ENCODE measurements around the gene RALB. TPM values are rescaled to one million over a fixed set of nuclear protein-coding genes. Genes with fewer than 3 reads are reported as not detected.
"Not testable (repeated sequence)": the region's sequence is repeated elsewhere in the genome, so short reads cannot be mapped to it uniquely, and the experiment has no call there.

The RALB gene
- total RNA-seq, 2 experiments from 2014 or later, result 39.4 to 45.4 TPM

- CTCF ChIA-PET, result interaction anchor here (0.7 to 2.0 kb wide), 3 partner anchors 10 to 19 kb away, joined by 3 to 14 read pairs (median 3); no protein-coding TSS in a partner anchor
- H3K9me3 Mint-ChIP-seq (ENCODE audit: insufficient read depth), result no peaks in the 10 kb centered on the region
- POLR2A ChIA-PET, result no interaction called here
Observed at GRCh38 chr2:120302301-120302700, 49.6 kb downstream of the RALB start.

GRCh38 chr2:120303177-120303576 lies 50.5 kb downstream of the RALB start:
- H3K4me1 Mint-ChIP-seq (ENCODE audit: low read depth), result peaks cover 23% of the 10 kb centered on the region
- DNase-seq (no peak), ATAC-seq (no peak)
- H3K4me3 Mint-ChIP-seq, result peak overlapping the region; percentile 23
- H3K9me3 Mint-ChIP-seq (ENCODE audit: insufficient read depth), result no peaks in the 10 kb centered on the region
- ChIA-PET CTCF (interaction anchor here (0.7 to 2.0 kb wide), 2 partner anchors 9 to 11 kb away, joined by 3 to 14 read pairs; no protein-coding TSS in a partner anchor), POLR2A (no interaction called here)
- no peaks in the 10 kb centered on the region for H3K27me3 Mint-ChIP-seq (ENCODE audit: low read depth)
- H3K36me3 Mint-ChIP-seq (ENCODE audit: low read depth), result peaks cover 12% of the 10 kb centered on the region
- H3K27ac Mint-ChIP-seq, result peak overlapping the region; percentile 65

More at GRCh38 chr2:120302301-120302700, 49.6 kb downstream of the RALB start:
- H3K27ac Mint-ChIP-seq, result peak overlapping the region; percentile 65
- no peak for DNase-seq
- peaks cover 19% of the 10 kb centered on the region for H3K36me3 Mint-ChIP-seq (ENCODE audit: low read depth)
- H3K4me3 Mint-ChIP-seq, result peak overlapping the region; percentile 23
- H3K4me1 Mint-ChIP-seq (ENCODE audit: low read depth), result peaks cover 23% of the 10 kb centered on the region
- H3K27me3 Mint-ChIP-seq (ENCODE audit: low read depth), result no peaks in the 10 kb centered on the region
- no peak for ATAC-seq

GRCh38 chr2:120305296-120305695 lies 52.6 kb downstream of the RALB start:
- Mint-ChIP-seq H3K4me3 (no peak overlapping the region), H3K27ac (no peak overlapping the region), H3K9me3 (ENCODE audit: insufficient read depth) (no peaks in the 10 kb centered on the region), H3K27me3 (ENCODE audit: low read depth) (no peaks in the 10 kb centered on the region), H3K36me3 (ENCODE audit: low read depth) (peaks cover 7% of the 10 kb centered on the region), H3K4me1 (ENCODE audit: low read depth) (peaks cover 26% of the 10 kb centered on the region)
- ATAC-seq, result no peak
- DNase-seq, result no peak
- ChIA-PET POLR2A (no interaction called here), CTCF (interaction anchor here (2.0 kb wide), 1 partner anchor 8 kb away, joined by 7 read pairs; no protein-coding TSS in a partner anchor)

GRCh38 chr2:120305937-120306490 lies 53.4 kb downstream of the RALB start:
- H3K4me3 Mint-ChIP-seq, result no peak overlapping the region
- DNase-seq (no peak), ATAC-seq (no peak)
- H3K36me3 Mint-ChIP-seq (ENCODE audit: low read depth), result peaks cover 7% of the 10 kb centered on the region
- ChIA-PET POLR2A (no interaction called here), CTCF (no interaction called here)
- no peaks in the 10 kb centered on the region for H3K9me3 Mint-ChIP-seq (ENCODE audit: insufficient read depth)
- no peaks in the 10 kb centered on the region for H3K27me3 Mint-ChIP-seq (ENCODE audit: low read depth)
- H3K4me1 Mint-ChIP-seq (ENCODE audit: low read depth), result peaks cover 33% of the 10 kb centered on the region
- peak overlapping the region; percentile 2 for H3K27ac Mint-ChIP-seq

DNA sequence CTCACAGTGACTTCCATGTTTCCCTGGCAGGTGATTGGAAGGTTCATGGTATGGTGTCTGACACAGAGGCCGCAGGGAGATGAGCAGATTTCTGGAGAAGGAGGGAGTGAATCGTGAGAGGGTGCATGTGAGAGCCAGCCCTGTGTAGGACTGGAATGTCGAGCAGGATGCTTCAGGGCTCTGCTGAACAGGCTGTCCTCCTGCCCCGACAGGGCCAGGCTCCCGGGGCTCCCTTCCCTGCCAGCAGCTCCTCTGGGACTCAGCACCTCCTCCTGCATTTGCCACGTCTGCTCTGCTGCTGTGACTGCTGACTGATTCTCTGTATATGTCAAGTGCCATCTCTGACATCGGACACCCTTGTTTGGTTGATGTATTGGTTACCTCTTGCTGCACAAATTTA lies 54.8 kb downstream of the RALB start:
- Mint-ChIP-seq H3K27ac (no peak overlapping the region), H3K9me3 (ENCODE audit: insufficient read depth) (no peaks in the 10 kb centered on the region), H3K36me3 (ENCODE audit: low read depth) (peaks cover 9% of the 10 kb centered on the region), H3K27me3 (ENCODE audit: low read depth) (no peaks in the 10 kb centered on the region), H3K4me3 (no peak overlapping the region), H3K4me1 (ENCODE audit: low read depth) (peaks cover 28% of the 10 kb centered on the region)
- DNase-seq (no peak), ATAC-seq (no peak)
- CTCF ChIA-PET, result no interaction called here
- POLR2A ChIA-PET, result no interaction called here

- ATAC-seq (no peak), DNase-seq (no peak)
- CTCF ChIA-PET, result no interaction called here
Observed at GRCh38 chr2:120308038-120308910, 55.6 kb downstream of the RALB start.

GRCh38 chr2:120310136-120310535 lies 57.5 kb downstream of the RALB start:
- H3K9me3 Mint-ChIP-seq (ENCODE audit: insufficient read depth), result no peaks in the 10 kb centered on the region
- POLR2A ChIA-PET, result no interaction called here
- peaks cover 45% of the 10 kb centered on the region for H3K4me1 Mint-ChIP-seq (ENCODE audit: low read depth)
- no peak overlapping the region for H3K4me3 Mint-ChIP-seq
- CTCF ChIA-PET, result interaction anchor here (1.3 kb wide), 1 partner anchor 135 kb away, joined by 3 read pairs; no protein-coding TSS in a partner anchor
- DNase-seq, result no peak
- ATAC-seq, result no peak
- peaks cover 6% of the 10 kb centered on the region for H3K36me3 Mint-ChIP-seq (ENCODE audit: low read depth)
- no peak overlapping the region for H3K27ac Mint-ChIP-seq
- no peaks in the 10 kb centered on the region for H3K27me3 Mint-ChIP-seq (ENCODE audit: low read depth)

More at GRCh38 chr2:120308038-120308910, 55.6 kb downstream of the RALB start:
- POLR2A ChIA-PET, result interaction anchor here (0.6 kb wide), 1 partner anchor 54 kb away, joined by 3 read pairs; no protein-coding TSS in a partner anchor
- Mint-ChIP-seq H3K27me3 (ENCODE audit: low read depth) (no peaks in the 10 kb centered on the region), H3K9me3 (ENCODE audit: insufficient read depth) (no peaks in the 10 kb centered on the region), H3K27ac (no peak overlapping the region), H3K4me1 (ENCODE audit: low read depth) (peaks cover 30% of the 10 kb centered on the region), H3K4me3 (no peak overlapping the region), H3K36me3 (ENCODE audit: low read depth) (peaks cover 6% of the 10 kb centered on the region)

DNA sequence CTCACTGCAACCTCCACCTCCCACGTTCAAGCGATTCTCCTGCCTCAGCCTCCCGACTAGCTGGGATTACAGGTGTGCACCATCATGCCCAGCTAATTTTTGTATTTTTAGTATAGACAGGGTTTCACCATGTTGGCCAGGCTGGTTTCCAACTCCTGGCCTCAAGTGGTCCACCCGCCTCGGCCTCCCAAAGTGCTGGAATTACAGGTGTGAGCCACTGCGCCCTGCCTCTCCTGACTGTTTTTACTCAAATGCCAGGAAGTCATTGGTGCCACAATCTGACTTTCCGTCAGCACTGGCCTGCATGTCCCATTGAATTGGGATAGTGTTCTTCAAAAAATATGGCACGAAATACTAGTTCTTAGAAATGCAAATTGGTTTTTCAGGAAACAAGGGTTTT lies 58.2 kb downstream of the RALB start:
- CTCF ChIA-PET, result interaction anchor here (1.3 to 4.8 kb wide), 3 partner anchors 20 to 135 kb away, joined by 3 to 96 read pairs (median 38); no protein-coding TSS in a partner anchor
- DNase-seq; H3K27me3 Mint-ChIP-seq (ENCODE audit: low read depth); H3K27ac Mint-ChIP-seq; POLR2A ChIA-PET; H3K36me3 Mint-ChIP-seq (ENCODE audit: low read depth); H3K9me3 Mint-ChIP-seq (ENCODE audit: insufficient read depth); ATAC-seq; H3K4me3 Mint-ChIP-seq: not testable (repeated sequence)
- H3K4me1 Mint-ChIP-seq (ENCODE audit: low read depth), result peaks cover 48% of the 10 kb centered on the region

DNA sequence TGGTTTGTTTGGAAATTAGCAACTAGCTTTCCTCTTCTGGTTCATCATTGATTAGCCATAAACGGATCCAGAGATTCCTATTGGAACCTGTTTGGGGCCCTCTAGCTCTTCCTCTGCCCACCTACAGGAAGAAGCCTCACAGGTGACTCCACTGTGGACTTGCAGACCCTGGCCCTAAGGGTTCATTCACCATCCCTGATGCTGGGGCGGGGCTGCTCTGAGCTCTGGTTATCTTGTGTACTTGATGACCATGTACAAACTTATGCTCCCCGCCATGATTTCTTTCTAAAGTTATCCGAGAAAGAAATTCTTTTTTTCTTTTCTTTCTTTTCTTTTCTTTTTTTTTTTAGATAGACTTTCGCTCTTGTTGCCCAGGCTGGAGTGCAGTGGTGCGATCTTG lies 59.4 kb downstream of the RALB start:
- peaks cover 46% of the 10 kb centered on the region for H3K4me1 Mint-ChIP-seq (ENCODE audit: low read depth)
- H3K27me3 Mint-ChIP-seq (ENCODE audit: low read depth), result no peaks in the 10 kb centered on the region
- H3K27ac Mint-ChIP-seq, result no peak overlapping the region
- H3K9me3 Mint-ChIP-seq (ENCODE audit: insufficient read depth), result no peaks in the 10 kb centered on the region
- ChIA-PET CTCF (interaction anchor here (1.0 to 4.8 kb wide), 25 partner anchors 9 to 235 kb away, joined by 3 to 96 read pairs (median 10); partner anchors contain the start of gene RALB), POLR2A (no interaction called here)
- DNase-seq (no peak), ATAC-seq (no peak)
- peaks cover 2% of the 10 kb centered on the region for H3K36me3 Mint-ChIP-seq (ENCODE audit: low read depth)
- H3K4me3 Mint-ChIP-seq, result no peak overlapping the region

GRCh38 chr2:120312860-120313694 lies 60.4 kb downstream of the RALB start:
- no peaks in the 10 kb centered on the region for H3K27me3 Mint-ChIP-seq (ENCODE audit: low read depth)
- POLR2A ChIA-PET, result interaction anchor here (0.6 to 1.2 kb wide), 5 partner anchors 82 to 138 kb away, joined by 3 to 8 read pairs (median 4); no protein-coding TSS in a partner anchor
- ATAC-seq (peak; percentile 78), DNase-seq (peak; percentile 85)
- H3K4me3 Mint-ChIP-seq, result peak overlapping the region; percentile 68
- peaks cover 51% of the 10 kb centered on the region for H3K4me1 Mint-ChIP-seq (ENCODE audit: low read depth)
- H3K27ac Mint-ChIP-seq, result peak overlapping the region; percentile 68
- CTCF ChIA-PET, result interaction anchor here (0.8 to 4.8 kb wide), 51 partner anchors 8 to 672 kb away, joined by 3 to 96 read pairs (median 6); partner anchors contain the start of genes EPB41L5, RALB, TMEM177 and TMEM185B
- no peaks in the 10 kb centered on the region for H3K9me3 Mint-ChIP-seq (ENCODE audit: insufficient read depth)
- peaks cover 2% of the 10 kb centered on the region for H3K36me3 Mint-ChIP-seq (ENCODE audit: low read depth)
